Measurements from ENCODE around the gene TIMP3.

DNA sequence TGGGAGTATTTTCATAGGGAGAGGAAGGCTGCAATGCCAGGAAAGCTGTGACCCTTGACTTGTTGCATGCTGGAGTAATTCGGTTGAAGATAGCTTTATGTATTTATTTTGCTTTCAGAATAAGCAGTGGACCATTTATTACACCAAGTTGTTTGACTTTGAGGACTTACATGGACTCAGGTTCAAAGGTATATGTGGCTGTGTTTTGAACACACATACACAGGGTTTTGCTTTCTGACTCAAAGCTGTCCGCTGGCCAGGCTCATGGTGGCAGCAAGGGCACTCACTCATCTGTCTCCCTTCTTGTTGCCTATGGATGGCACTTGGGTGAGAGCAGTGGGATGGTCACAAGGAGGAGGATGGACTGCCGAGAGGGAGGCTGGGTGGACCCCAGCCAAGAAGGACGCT, 6.5 kb downstream of the TIMP3 start:
- TF ChIP-seq, protein P1, sequence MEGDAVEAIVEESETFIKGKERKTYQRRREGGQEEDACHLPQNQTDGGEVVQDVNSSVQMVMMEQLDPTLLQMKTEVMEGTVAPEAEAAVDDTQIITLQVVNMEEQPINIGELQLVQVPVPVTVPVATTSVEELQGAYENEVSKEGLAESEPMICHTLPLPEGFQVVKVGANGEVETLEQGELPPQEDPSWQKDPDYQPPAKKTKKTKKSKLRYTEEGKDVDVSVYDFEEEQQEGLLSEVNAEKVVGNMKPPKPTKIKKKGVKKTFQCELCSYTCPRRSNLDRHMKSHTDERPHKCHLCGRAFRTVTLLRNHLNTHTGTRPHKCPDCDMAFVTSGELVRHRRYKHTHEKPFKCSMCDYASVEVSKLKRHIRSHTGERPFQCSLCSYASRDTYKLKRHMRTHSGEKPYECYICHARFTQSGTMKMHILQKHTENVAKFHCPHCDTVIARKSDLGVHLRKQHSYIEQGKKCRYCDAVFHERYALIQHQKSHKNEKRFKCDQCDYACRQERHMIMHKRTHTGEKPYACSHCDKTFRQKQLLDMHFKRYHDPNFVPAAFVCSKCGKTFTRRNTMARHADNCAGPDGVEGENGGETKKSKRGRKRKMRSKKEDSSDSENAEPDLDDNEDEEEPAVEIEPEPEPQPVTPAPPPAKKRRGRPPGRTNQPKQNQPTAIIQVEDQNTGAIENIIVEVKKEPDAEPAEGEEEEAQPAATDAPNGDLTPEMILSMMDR (optimal IDR thresholded peaks at IDR 0.05 in 1 of 3, IDR thresholded peaks at IDR 0.05 in 1 of 3, conservative IDR thresholded peaks at IDR 0.05 in 1 of 3; ENCODE audit: extremely low read depth in 1 of 3, insufficient read depth in 2 of 3, low read length in 3 of 3), result no peak
- TF ChIP-seq EZH2 (IDR thresholded peaks at IDR 0.05; ENCODE audit: low read length), result no peak
